T-helper 1 cell treated with Interleukin-12 subunit alpha and Interleukin-12 subunit beta and Interleukin-4 antibody, amounts not matched to agents 30 μg/mL and 1 μg/mL, for 36 hours (primary cell): Measurements from ENCODE around the gene PPP1R12A.
"Not testable (repeated sequence)": the region's sequence is repeated elsewhere in the genome, so short reads cannot be mapped to it uniquely, and the experiment has no call there.

Source experiments
- H3K27ac Mint-ChIP-seq: one replicate; pipeline ENCODE4 v1.8.0; 2021; ENCODE audit warnings: mild to moderate bottlenecking, mixed read lengths
- H3K27me3 Mint-ChIP-seq: one replicate; pipeline ENCODE4 v1.8.0; 2021; ENCODE audit warnings: low read depth, mixed read lengths
- H3K36me3 Mint-ChIP-seq: one replicate; pipeline ENCODE4 v1.8.0; 2021; ENCODE audit warnings: low read depth, mixed read lengths
- H3K4me1 Mint-ChIP-seq: one replicate; pipeline ENCODE4 v1.8.0; 2021; ENCODE audit warnings: low read depth, mixed read lengths
- H3K4me3 Mint-ChIP-seq: one replicate; pipeline ENCODE4 v1.8.0; 2021; ENCODE audit warnings: mild to moderate bottlenecking, moderate library complexity, mixed read lengths
- H3K9me3 Mint-ChIP-seq: one replicate; pipeline ENCODE4 v1.8.0; 2021; ENCODE audit warnings: mixed read lengths

PPP1R12A gene

DNA sequence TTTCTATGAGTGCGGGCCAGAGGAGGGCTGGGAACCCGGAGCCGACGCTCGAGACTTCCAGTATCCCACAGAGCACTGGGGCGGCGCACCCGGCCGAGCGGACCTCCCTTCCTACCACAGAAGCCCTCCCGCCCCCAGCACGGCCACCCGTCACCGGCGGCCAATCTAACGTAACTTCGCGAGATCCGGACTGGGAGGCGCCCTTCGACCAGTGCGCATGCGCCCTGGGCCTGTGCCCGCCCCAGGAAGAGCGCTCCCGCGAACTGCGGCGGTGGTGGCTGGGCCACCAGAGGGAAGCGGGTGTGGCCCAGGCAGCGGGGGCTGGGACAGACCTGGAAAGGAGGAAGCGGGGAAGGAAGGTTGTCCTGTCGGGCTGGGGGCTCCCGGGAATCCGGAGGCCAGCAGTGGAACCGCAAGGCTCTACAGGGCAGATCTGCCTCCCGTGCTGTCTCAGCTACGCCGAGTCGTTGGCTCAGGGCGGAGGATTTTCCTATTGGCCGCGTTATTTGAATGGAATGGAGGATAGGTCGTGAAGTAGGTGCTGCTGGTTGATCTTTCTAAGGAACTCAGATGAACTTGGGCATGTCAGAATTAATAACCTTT is at the start of gene PPP1R12A:
PPP1R12A (minus strand) TSS at position 77 of the 603 bp plus-strand sequence. CDS start 166 bp downstream, outside the sequence.
- H3K36me3 Mint-ChIP-seq = peaks cover 8% of the 10 kb centered on the region
- H3K9me3 Mint-ChIP-seq = no peaks in the 10 kb centered on the region
- H3K4me1 Mint-ChIP-seq = peaks cover 23% of the 10 kb centered on the region
- peak within 1 kb of the TSS; percentile 86 for H3K27ac Mint-ChIP-seq
- peak within 1 kb of the TSS; percentile 85 for H3K4me3 Mint-ChIP-seq
- H3K27me3 Mint-ChIP-seq = no peaks in the 10 kb centered on the region

DNA sequence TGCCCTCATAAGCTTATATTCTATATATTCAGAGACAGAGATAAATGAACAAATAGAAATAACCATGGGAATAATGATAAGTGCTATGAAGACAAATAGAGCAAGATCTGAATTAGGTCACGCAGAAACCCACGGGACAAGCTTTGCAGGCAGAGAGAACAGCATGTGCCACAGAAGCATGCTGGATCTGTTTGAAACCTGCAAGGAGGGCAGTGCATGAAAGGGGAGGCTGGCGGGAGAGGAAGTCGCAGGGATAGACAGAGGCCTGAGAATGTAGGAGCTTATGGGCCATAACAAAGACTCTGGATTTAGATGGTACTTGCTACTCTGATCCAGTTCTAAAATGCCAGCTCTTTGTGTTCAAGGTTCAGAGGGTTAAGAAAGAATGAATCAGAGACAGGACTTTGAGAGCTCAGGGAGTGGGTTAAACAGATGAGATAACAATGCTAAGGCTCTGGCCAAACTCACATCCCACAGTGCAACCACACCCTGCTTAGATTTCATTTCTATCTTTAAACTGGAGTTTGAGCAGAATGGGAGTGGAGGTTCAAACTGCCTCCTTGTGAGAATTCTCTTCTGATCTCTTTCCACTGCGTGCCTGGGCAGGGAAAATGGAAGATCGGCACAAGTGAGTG is 49.2 kb upstream of the PPP1R12A start:
- no peaks in the 10 kb centered on the region for H3K9me3 Mint-ChIP-seq
- H3K4me3 Mint-ChIP-seq = no peak overlapping the region
- H3K4me1 Mint-ChIP-seq = no peaks in the 10 kb centered on the region
- H3K27ac Mint-ChIP-seq = no peak overlapping the region
- no peaks in the 10 kb centered on the region for H3K36me3 Mint-ChIP-seq
- peaks cover 13% of the 10 kb centered on the region for H3K27me3 Mint-ChIP-seq

DNA sequence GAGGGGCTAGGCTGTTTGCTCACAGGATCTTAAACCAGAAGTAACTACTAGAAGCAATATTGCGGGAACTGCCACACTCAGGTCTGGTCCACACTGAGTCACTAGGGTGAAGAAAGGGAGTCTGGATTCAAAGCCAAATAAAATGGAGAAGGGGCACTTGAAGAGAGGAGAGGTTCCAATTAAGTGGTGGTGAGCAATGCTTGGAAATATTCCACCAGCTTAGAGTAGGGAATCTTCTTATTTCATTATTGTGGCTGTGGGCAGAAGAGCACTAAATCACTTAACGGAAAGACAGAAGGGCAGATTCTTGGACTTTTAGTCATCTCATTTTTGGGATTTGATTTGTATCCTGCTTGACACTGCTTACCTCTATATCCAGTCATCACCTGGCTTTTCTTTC is 48.6 kb upstream of the PPP1R12A start:
- Mint-ChIP-seq H3K27me3 (peaks cover 12% of the 10 kb centered on the region), H3K36me3 (no peaks in the 10 kb centered on the region), H3K27ac (no peak overlapping the region), H3K4me3 (no peak overlapping the region), H3K4me1 (no peaks in the 10 kb centered on the region), H3K9me3 (no peaks in the 10 kb centered on the region)

DNA sequence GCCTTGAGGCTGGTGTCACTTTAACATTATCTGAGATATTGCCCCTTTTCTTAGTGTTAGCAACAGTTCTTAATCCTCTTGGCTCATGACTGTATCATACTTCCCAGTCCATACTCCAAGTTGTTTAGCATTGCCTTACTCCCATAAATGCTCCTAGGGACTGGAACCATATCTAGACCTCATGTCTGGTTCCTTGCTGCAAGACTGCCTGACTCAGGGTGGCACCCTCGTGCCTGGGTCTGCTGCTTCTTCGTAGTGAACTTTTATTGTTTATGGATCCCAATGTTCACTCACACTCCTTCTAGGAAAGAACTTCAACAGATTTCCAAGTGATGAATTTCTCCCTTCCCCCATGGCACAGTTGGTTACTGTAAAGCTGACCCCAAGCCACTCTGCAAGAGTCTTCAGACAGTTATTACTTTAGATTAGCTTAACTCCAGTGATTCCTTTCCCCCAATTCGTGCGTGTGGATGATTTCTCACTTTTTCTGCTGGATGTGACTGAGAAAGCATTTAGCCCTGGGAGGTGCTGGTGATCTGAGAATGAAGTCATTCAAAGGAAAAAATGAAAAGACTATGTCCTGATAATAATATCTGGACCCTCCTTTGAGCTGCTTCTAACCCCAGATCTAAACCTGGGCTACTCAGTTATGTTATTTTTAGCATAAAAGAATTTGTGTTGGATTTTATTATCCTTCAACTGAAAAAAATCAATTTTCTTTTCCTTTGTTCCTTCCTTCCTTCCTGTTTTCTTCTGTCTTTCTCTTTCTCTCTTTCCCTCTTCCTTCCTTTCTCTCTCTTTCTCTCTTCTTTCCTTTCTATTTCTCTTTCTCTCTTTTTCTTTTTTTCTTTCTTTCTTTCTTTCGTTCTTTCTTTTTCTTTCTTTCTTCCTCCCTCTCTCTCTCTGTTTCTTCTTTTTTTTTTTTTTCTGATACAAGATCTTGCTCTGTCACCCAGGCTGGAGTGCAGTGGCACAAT is 47.5 kb upstream of the PPP1R12A start:
- H3K27ac Mint-ChIP-seq = no peak overlapping the region
- peaks cover 12% of the 10 kb centered on the region for H3K27me3 Mint-ChIP-seq
- H3K36me3 Mint-ChIP-seq = no peaks in the 10 kb centered on the region
- no peaks in the 10 kb centered on the region for H3K9me3 Mint-ChIP-seq
- H3K4me1 Mint-ChIP-seq = no peaks in the 10 kb centered on the region
- H3K4me3 Mint-ChIP-seq = no peak overlapping the region

DNA sequence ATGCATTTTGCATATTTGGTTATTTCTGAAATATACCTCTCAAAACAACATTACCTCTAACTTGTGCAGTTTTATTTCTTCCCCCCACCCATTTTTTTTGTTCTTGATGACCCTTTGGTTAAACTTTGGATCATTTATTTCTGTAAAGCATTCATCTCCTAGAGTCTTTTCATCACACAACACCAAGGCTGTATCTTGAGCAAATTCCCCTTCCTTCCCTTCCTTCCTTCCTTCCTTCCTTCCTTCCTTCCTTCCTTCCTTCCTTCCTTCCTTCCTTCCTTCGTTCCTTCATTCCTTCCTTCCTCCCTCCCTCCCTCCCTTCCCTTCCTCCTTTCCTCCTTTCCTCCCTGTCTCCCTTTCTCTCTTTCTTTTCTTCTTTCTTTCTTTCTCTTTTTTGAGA is 43.8 kb upstream of the PPP1R12A start:
- Mint-ChIP-seq H3K9me3 (no peaks in the 10 kb centered on the region), H3K36me3 (no peaks in the 10 kb centered on the region), H3K27me3 (peaks cover 8% of the 10 kb centered on the region), H3K27ac (no peak overlapping the region), H3K4me1 (no peaks in the 10 kb centered on the region), H3K4me3 (no peak overlapping the region)

DNA sequence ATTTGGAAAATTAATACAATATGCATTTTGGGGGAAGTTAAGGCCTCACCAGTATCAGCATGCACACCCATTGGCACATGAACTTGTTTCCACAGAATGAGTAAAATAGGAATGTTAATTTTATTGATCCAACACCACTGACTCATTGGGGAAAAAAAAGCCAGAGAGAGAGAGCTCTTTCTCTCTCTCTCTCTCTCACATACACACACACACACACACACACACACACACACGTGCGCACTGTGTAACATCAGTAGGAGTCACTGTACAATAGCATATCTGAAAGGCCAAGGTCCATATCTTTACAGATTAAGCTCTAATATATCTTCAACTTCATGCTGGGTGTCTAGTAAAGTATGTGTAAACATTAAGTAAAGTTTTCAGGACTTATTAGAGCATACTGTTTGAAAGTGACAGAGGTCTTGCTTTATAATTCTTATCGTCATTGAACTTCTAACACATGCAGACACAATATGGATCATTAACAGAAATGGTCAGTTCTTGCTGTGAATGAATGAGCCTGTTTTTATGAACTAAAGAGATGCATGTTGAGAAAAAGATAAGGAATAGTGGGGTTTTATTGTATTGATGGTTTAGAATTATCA is 43.1 kb upstream of the PPP1R12A start:
- H3K27me3 Mint-ChIP-seq = peaks cover 13% of the 10 kb centered on the region
- not testable (repeated sequence) for H3K36me3 Mint-ChIP-seq, H3K9me3 Mint-ChIP-seq, H3K27ac Mint-ChIP-seq, H3K4me1 Mint-ChIP-seq, H3K4me3 Mint-ChIP-seq

DNA sequence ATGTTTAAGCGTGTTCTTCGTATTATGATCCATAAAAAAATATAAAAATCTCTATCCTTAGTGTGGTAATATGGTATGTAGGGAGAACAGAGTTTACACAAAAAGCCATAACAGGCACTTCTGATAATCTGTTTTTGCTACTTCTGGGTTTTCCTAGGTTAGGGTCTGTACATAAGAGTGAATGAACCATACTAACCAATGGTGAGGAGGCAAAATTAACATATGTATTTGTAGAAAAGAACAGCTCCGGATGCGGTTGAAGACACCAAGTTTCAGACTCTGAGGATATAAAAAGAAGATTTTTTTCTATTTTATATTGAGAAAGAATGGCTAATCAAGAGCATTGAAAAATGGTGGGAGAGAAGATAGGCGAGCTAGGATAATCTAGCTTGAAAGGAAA is 40.2 kb upstream of the PPP1R12A start:
- H3K27ac Mint-ChIP-seq = no peak overlapping the region
- peaks cover 16% of the 10 kb centered on the region for H3K27me3 Mint-ChIP-seq
- H3K4me3 Mint-ChIP-seq = no peak overlapping the region
- H3K4me1 Mint-ChIP-seq = no peaks in the 10 kb centered on the region
- no peaks in the 10 kb centered on the region for H3K36me3 Mint-ChIP-seq
- no peaks in the 10 kb centered on the region for H3K9me3 Mint-ChIP-seq

DNA sequence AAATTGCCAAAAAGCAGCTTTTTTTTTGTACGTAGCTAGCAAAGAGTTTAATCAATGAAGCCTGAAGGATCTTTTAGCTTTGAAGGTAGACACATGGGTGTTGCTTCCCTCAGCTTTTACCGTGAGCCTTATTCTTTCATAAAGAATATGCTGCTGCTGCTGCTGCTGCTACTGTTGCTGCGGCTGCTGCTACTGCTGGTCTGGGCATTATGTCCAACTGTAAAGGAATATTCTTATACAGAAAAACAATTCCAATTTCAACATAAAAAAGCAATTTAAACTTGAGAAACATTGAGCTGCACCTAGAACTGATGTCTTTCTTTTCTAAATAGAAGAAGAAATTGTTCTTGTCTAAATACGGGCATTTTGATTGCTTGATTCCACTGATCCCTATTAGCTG is 38.9 kb upstream of the PPP1R12A start:
- Mint-ChIP-seq H3K9me3 (no peaks in the 10 kb centered on the region), H3K27me3 (peaks cover 16% of the 10 kb centered on the region), H3K4me1 (no peaks in the 10 kb centered on the region), H3K27ac (no peak overlapping the region), H3K36me3 (no peaks in the 10 kb centered on the region), H3K4me3 (no peak overlapping the region)

DNA sequence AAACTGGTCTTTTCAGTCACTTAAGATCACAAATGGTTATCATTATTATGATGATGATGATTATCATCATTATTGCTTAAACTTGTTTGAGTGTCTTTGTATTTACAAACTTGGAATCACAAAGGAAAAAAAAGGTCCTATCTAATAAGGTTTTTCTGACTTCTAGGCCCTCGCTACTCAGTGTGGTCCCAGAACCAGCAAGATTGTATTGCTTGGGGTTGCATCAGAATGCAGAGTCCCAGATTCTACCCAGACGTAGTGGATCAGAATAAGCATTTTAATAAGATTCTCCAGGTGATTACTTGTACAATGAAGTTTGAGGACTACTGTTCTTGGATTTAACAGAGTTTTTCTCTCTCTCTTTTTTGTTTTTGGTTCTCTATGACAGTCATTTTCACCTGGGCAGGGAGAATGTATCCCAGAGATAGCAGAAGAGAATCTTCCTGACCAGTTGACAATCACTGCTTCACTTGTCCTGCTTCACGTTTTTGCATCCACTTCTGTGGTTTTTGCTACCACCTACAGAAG is 29.3 kb upstream of the PPP1R12A start:
- Mint-ChIP-seq H3K9me3 (no peaks in the 10 kb centered on the region), H3K27ac (no peak overlapping the region), H3K36me3 (no peaks in the 10 kb centered on the region), H3K27me3 (peaks cover 10% of the 10 kb centered on the region), H3K4me1 (no peaks in the 10 kb centered on the region), H3K4me3 (no peak overlapping the region)

DNA sequence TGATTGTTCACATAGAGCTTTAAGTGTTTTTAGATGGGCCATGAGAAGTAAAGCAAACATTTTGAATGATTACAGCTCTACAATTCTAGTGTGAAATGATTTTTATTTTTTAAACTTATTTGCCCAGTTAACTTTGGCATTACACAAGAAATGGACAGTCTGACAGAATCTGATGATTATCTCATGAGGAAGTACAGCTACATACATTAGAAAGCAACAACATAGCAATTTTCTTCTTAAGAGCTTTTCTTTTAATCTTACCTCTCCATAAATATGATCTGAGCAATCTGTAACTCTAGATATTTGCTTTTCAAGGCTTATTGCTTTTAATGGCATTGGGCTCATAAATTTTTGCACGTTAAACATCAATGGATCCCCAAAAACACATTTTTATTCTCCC is 26.5 kb upstream of the PPP1R12A start:
- Mint-ChIP-seq H3K27me3 (peaks cover 3% of the 10 kb centered on the region), H3K36me3 (no peaks in the 10 kb centered on the region), H3K27ac (no peak overlapping the region), H3K4me1 (no peaks in the 10 kb centered on the region), H3K4me3 (no peak overlapping the region), H3K9me3 (no peaks in the 10 kb centered on the region)

DNA sequence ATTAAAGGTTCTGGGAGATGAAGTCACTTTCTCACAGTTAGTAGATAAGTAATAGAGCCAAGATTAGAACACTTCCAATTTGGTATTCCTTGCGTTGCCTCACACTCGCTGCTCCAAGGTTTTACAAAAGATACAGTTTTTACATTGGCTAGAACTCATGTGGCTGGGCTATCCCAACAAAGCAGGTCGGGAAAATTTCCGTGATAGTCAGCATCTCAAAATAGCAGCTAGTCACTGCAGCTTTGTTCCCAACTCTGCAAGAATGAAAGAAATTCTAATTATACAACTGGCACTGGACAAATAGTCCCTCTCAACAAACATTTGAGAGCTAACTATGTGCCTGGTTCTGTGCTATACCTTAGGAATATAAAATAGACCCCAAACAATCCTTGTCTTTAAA is 24.6 kb upstream of the PPP1R12A start:
- H3K9me3 Mint-ChIP-seq = peaks cover 9% of the 10 kb centered on the region
- H3K4me3 Mint-ChIP-seq = no peak overlapping the region
- H3K4me1 Mint-ChIP-seq = no peaks in the 10 kb centered on the region
- H3K27me3 Mint-ChIP-seq = peaks cover 5% of the 10 kb centered on the region
- H3K36me3 Mint-ChIP-seq = no peaks in the 10 kb centered on the region
- no peak overlapping the region for H3K27ac Mint-ChIP-seq

DNA sequence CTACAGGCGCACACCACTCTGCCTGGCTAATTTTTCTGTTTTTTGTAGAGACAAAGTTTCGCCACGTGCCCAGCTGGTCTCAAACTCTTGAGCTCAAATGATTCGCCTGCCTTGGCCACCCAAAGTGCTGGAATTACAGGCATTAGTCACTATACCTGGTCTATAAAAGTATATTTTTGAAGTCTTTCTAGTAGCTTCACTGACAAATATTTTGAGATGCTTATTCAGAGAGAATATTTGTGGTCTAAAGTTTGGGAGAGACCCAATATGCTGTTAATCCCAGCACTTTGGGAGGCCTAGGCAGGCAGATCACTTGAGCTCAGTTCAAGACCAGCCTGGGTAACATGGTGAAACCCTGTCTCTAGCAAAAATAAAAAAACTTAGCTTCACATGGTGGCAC is 22.0 kb upstream of the PPP1R12A start:
- H3K4me3 Mint-ChIP-seq = no peak overlapping the region
- H3K27me3 Mint-ChIP-seq = peaks cover 14% of the 10 kb centered on the region
- H3K9me3 Mint-ChIP-seq = peaks cover 9% of the 10 kb centered on the region
- H3K36me3 Mint-ChIP-seq = no peaks in the 10 kb centered on the region
- no peak overlapping the region for H3K27ac Mint-ChIP-seq
- H3K4me1 Mint-ChIP-seq = no peaks in the 10 kb centered on the region

DNA sequence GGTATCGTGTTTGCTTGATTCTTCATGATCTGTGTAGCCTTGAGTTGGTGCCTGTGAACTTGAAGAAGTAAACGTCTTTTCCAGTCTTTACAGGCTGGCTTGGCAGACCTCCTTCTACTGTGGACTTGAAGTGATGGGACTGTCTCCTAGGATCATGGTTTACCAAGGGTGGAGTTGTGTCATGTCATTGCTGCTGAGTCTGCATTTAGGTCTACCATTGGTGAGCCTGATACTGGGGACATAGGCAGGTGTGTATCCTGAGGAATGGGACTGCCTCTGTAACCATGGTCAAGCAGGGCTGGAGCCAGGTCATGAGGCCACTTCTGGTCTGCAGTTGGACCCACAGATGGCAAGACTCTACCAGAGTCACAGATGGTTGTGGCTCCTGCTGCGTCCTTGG is 20.7 kb upstream of the PPP1R12A start:
- no peaks in the 10 kb centered on the region for H3K36me3 Mint-ChIP-seq

DNA sequence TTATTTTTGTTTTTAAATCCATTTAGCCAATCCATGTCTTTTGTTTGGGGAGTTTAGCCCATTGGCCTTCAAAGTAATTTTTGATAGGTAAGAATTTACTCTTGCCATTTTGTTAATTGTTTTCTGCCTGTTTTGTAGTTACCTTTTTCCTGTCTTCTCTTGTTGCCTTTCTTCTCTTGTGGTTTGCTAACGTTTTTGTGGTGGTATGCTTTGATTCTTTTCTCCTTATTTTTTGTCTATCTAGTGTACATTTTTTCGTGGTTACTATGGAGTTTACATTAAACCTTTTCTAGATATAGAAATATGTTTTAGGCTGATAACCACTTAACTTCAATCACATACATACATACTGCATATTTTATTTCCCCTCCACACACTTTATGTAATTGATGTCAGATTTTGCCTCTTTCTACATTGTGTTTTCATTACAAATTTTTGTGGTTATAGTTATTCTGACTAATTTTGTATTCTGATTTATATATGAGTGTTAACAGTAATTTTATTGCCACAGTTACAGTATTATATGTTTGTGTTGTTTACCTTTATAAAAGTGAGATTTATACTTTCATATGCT is 19.2 kb upstream of the PPP1R12A start:
- Mint-ChIP-seq H3K36me3 (no peaks in the 10 kb centered on the region), H3K9me3 (peaks cover 9% of the 10 kb centered on the region), H3K4me1 (no peaks in the 10 kb centered on the region), H3K27me3 (peaks cover 18% of the 10 kb centered on the region), H3K27ac (no peak overlapping the region), H3K4me3 (no peak overlapping the region)

More for the DNA sequence above, 20.7 kb upstream of the PPP1R12A start:
- peaks cover 9% of the 10 kb centered on the region for H3K9me3 Mint-ChIP-seq
- no peaks in the 10 kb centered on the region for H3K4me1 Mint-ChIP-seq
- H3K27ac Mint-ChIP-seq = no peak overlapping the region
- H3K4me3 Mint-ChIP-seq = no peak overlapping the region
- H3K27me3 Mint-ChIP-seq = peaks cover 14% of the 10 kb centered on the region
